Left ventricle myocardium inferior (tissue), 1 donor: ENCODE measurements around the gene MORN3. TPM values are rescaled to one million over a fixed set of nuclear protein-coding genes. Genes with fewer than 3 reads are reported as not detected.
"Not testable (repeated sequence)": the region's sequence is repeated elsewhere in the genome, so short reads cannot be mapped to it uniquely, and the experiment has no call there.

Experiments used
- DNase-seq: peaks from one replicate; pipeline ENCODE4 v3.0.0-alpha.2; 2020
- H3K27ac ChIP-seq: fragments of 200-600 bp; replicated peaks from 2 replicates; pipeline ENCODE4 v1.8.0; 2021
- H3K27me3 ChIP-seq: fragments of 200-600 bp; 2 replicates; pipeline ENCODE4 v1.8.0; 2021; ENCODE audit warnings: low read depth
- H3K36me3 ChIP-seq: fragments of 200-600 bp; 2 replicates; pipeline ENCODE4 v1.8.0; 2021
- H3K4me1 ChIP-seq: fragments of 200-600 bp; 2 replicates; pipeline ENCODE4 v1.8.0; 2021
- H3K4me3 ChIP-seq: fragments of 200-600 bp; 2 replicates; pipeline ENCODE4 v1.8.0; 2021; ENCODE audit warnings: mild to moderate bottlenecking, moderate library complexity
- H3K9me3 ChIP-seq: fragments of 200-600 bp; replicated peaks from 2 replicates; pipeline ENCODE4 v1.8.0; 2021
- CTCF ChIP-seq: fragments of 200-600 bp; IDR thresholded peaks from 2 replicates; pipeline ENCODE4 v1.8.0; 2021; ENCODE audit warnings: antibody characterized with exemption, mild to moderate bottlenecking, borderline replicate concordance
- intact Hi-C: fragments of 100-400 bp; cut with micrococcal nuclease; formaldehyde crosslinking; loops from one replicate; pipeline ENCODE4 v1.11.0; 2022
- total RNA-seq: library from RNA; stranded (reverse); fragmentation: NEBNext Ultra II Directional; extraction: Animal tissue kit (Norgen Biotek cat#: 25700); gene quantifications from one replicate; pipeline ENCODE4 v1.2.1, GENCODE V29; 2021
- donor health status: DM: no; HTN: yes; CAD: no; lungs with severe emphysema.

MORN3 gene
- total RNA-seq, 1 donor from 2014 or later: not detected

GRCh38 chr12:121678716-121679300 is 9.4 kb upstream of the MORN3 start:
- Histone ChIP-seq H3K4me3 (no peak overlapping the region), H3K4me1 (no peaks in the 10 kb centered on the region), H3K27ac (no peak overlapping the region), H3K27me3 (no peaks in the 10 kb centered on the region), H3K36me3 (no peaks in the 10 kb centered on the region), H3K9me3 (no peaks in the 10 kb centered on the region)
- intact Hi-C loops: no loop called here
- no peak for TF ChIP-seq CTCF
- no peak for DNase-seq

GRCh38 chr12:121678305-121678704 is 8.9 kb upstream of the MORN3 start:
- H3K4me1 ChIP-seq: no peaks in the 10 kb centered on the region
- H3K27ac ChIP-seq: no peak overlapping the region
- no peaks in the 10 kb centered on the region for H3K27me3 ChIP-seq
- no peak for TF ChIP-seq CTCF
- no peak for DNase-seq
- no peaks in the 10 kb centered on the region for H3K9me3 ChIP-seq
- no peak overlapping the region for H3K4me3 ChIP-seq
- H3K36me3 ChIP-seq: no peaks in the 10 kb centered on the region
- intact Hi-C loops: no loop called here

- TF ChIP-seq CTCF: no peak
- Histone ChIP-seq H3K36me3 (no peaks in the 10 kb centered on the region), H3K4me1 (peaks cover 8% of the 10 kb centered on the region), H3K27ac (no peak overlapping the region), H3K27me3 (peaks cover 4% of the 10 kb centered on the region), H3K9me3 (no peaks in the 10 kb centered on the region), H3K4me3 (no peak overlapping the region)
- intact Hi-C loops: no loop called here
- no peak for DNase-seq
Measured at GRCh38 chr12:121676190-121676589, 6.7 kb upstream of the MORN3 start.

- Histone ChIP-seq H3K36me3 (no peaks in the 10 kb centered on the region), H3K27ac (peak overlapping the region; percentile 4), H3K9me3 (no peaks in the 10 kb centered on the region), H3K27me3 (peaks cover 4% of the 10 kb centered on the region), H3K4me3 (peak overlapping the region; percentile 69), H3K4me1 (peaks cover 8% of the 10 kb centered on the region)
- no peak for DNase-seq
- intact Hi-C loops: loop anchor here (5.0 kb wide), 1 partner anchor 121 kb away; no protein-coding TSS in a partner anchor
- no peak for TF ChIP-seq CTCF
Measured at GRCh38 chr12:121673013-121673511, 3.6 kb upstream of the MORN3 start.

- H3K27ac ChIP-seq: no peak overlapping the region
- DNase-seq: no peak
- no peak overlapping the region for H3K4me3 ChIP-seq
- TF ChIP-seq CTCF: peak; percentile 65
- no peaks in the 10 kb centered on the region for H3K9me3 ChIP-seq
- H3K4me1 ChIP-seq: peaks cover 8% of the 10 kb centered on the region
- no peaks in the 10 kb centered on the region for H3K36me3 ChIP-seq
- peaks cover 4% of the 10 kb centered on the region for H3K27me3 ChIP-seq
- intact Hi-C loops: no loop called here
Measured at GRCh38 chr12:121668750-121669520, 519 bp downstream of the MORN3 start.

- H3K4me1 ChIP-seq, H3K27ac ChIP-seq, intact Hi-C loops, H3K9me3 ChIP-seq, DNase-seq, H3K27me3 ChIP-seq, H3K4me3 ChIP-seq, H3K36me3 ChIP-seq: not testable (repeated sequence)
Measured at GRCh38 chr12:121666829-121667228, 2.6 kb downstream of the MORN3 start.
